ENCODE measurements around the gene KREMEN1. TPM values are rescaled to one million over a fixed set of nuclear protein-coding genes. Genes with fewer than 3 reads are reported as not detected.

KREMEN1 gene
- total RNA-seq, 1 experiment from 2014 or later, result 2.2 TPM

DNA sequence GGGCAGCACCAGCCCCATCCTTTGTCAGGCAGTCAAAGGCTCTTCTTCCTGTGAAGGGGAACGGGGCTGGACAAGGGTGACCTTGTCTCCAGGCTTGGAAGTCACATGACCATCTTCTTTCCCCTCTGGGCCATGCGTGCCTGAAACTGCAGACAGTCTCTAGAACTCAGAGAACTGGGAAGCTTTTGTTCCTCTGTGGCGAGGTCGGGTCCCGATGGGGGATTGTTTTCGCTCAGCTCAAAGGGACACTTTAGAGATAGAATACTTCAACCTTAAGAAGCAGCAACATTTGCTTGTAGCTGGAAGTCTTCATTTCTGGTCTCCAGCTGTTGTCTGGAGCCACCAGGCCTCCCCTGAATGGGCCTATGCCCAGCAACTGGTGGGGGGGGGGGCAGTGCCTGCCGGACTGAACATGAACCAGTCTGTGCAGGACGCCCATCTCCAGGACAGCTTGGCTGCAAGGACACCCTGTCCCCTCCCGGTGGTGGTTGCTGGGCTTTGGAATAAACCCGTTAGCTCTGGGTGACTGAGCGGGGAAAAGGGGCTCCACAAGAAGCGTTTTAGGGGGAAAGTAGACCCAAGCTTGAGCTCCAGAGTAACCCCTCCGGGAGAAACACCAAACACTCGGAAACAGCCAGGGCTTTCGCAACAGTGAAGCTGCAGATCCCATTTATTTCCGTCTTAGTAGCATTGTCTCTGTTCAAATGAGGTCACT lies 77.2 kb downstream of the KREMEN1 start:
- ATAC-seq (no peak), DNase-seq (ENCODE audit: low read depth, low spot score) (no peak)
- Histone ChIP-seq H3K4me1 (ENCODE audit: control insufficient read depth, insufficient read depth, low read length) (peaks cover 3% of the 10 kb centered on the region; the same call in 1 of the 2 replicates), H3K9me3 (ENCODE audit: control insufficient read depth, insufficient read depth, low read depth, low read length) (no peaks in the 10 kb centered on the region), H3K36me3 (ENCODE audit: control insufficient read depth, insufficient read depth, low read length) (no peaks in the 10 kb centered on the region), H3K27me3 (ENCODE audit: control insufficient read depth, insufficient read depth, low read length) (no peaks in the 10 kb centered on the region), H3K4me3 (ENCODE audit: low read depth in 2 of 2, low read length in 2 of 2) (no peak overlapping the region), H3K27ac (ENCODE audit: low read length) (no peak overlapping the region)
- POLR2A ChIA-PET, result interaction anchor here (0.5 kb wide), 1 partner anchor 38 kb away, joined by 5 read pairs; no protein-coding TSS in a partner anchor
- CTCF ChIA-PET, result no interaction called here
- in situ Hi-C loops (cut with HindIII; ENCODE audit: low pct_unique_long_range_greater_than_20kb, low sequenced_read_pairs) (no loop called here), intact Hi-C loops (cut with micrococcal nuclease; ENCODE audit: unreplicated experiment) (no loop called here)
- BruUV-seq (replicated peaks), result no TSS peak
- TF ChIP-seq REST (IDR thresholded peaks at IDR 0.05; ENCODE audit: insufficient read depth in 1 of 2, low read depth in 2 of 2, low read length in 1 of 2) (no peak), POLR2AphosphoS5 (IDR thresholded peaks at IDR 0.05; ENCODE audit: low read depth, low read length) (no peak), SIN3A (IDR thresholded peaks at IDR 0.05; ENCODE audit: borderline replicate concordance, insufficient read depth, low read depth, low read length) (no peak), CTCF (IDR thresholded peaks at IDR 0.05) (no peak)

DNA sequence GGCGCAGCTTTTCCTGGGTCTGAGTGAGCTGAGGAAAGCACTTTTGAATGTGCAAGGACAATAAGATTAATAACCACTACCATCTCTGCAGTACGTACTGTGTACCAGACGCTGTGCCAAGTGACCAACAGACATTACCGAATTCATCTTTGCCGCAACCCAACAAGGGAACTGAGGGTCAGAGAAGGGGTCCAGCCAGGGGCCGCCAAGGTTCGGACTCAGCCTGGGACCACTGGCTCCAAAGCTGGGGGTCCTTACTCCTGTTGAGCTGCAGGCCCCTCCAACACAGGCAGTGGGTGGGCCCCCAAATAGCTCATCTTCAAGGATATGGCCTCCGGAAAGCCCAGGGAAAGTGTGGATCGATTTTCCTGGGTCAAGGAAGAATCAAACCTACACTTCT lies 77.9 kb downstream of the KREMEN1 start:
- Histone ChIP-seq H3K27me3 (ENCODE audit: control insufficient read depth, insufficient read depth, low read length) (no peaks in the 10 kb centered on the region), H3K4me1 (ENCODE audit: control insufficient read depth, insufficient read depth, low read length) (peaks cover 3% of the 10 kb centered on the region; the same call in 1 of the 2 replicates), H3K36me3 (ENCODE audit: control insufficient read depth, insufficient read depth, low read length) (no peaks in the 10 kb centered on the region), H3K27ac (ENCODE audit: low read length) (no peak overlapping the region), H3K9me3 (ENCODE audit: control insufficient read depth, insufficient read depth, low read depth, low read length) (no peaks in the 10 kb centered on the region), H3K4me3 (ENCODE audit: low read depth in 2 of 2, low read length in 2 of 2) (no peak overlapping the region)
- TF ChIP-seq POLR2AphosphoS5 (IDR thresholded peaks at IDR 0.05; ENCODE audit: low read depth, low read length) (no peak), REST (IDR thresholded peaks at IDR 0.05; ENCODE audit: insufficient read depth in 1 of 2, low read depth in 2 of 2, low read length in 1 of 2) (no peak), TCF7L2 (IDR thresholded peaks at IDR 0.05; ENCODE audit: low read depth, low read length) (no peak)
- no TSS peak for BruUV-seq (replicated peaks)
- ATAC-seq (no peak), DNase-seq (ENCODE audit: low read depth, low spot score) (no peak)
- ChIA-PET CTCF (no interaction called here), POLR2A (no interaction called here)
- in situ Hi-C loops (cut with HindIII; ENCODE audit: low pct_unique_long_range_greater_than_20kb, low sequenced_read_pairs), result no loop called here
- intact Hi-C loops (cut with micrococcal nuclease; ENCODE audit: unreplicated experiment), result no loop called here
